ENCODE data around the gene KANSL3. TPM values are rescaled to one million over a fixed set of nuclear protein-coding genes. Genes with fewer than 3 reads are reported as not detected.
A peak's percentile ranks its signal among the peaks of the same experiment; 100 is the strongest.

The KANSL3 gene
- total and polyA plus RNA-seq, 9 donors: 28.0 to 55.7 (median 47.0) TPM

GRCh38 chr2:96665083-96665569 is 27.0 kb upstream of the KANSL3 start:
- WGBS, 3 donors: 49 to 54% (median 49%) methylated on average over 3 of the region's 3 CpGs
- TF ChIP-seq EP300 (IDR thresholded peaks at IDR 0.05): no peak
- TF ChIP-seq, protein P1, sequence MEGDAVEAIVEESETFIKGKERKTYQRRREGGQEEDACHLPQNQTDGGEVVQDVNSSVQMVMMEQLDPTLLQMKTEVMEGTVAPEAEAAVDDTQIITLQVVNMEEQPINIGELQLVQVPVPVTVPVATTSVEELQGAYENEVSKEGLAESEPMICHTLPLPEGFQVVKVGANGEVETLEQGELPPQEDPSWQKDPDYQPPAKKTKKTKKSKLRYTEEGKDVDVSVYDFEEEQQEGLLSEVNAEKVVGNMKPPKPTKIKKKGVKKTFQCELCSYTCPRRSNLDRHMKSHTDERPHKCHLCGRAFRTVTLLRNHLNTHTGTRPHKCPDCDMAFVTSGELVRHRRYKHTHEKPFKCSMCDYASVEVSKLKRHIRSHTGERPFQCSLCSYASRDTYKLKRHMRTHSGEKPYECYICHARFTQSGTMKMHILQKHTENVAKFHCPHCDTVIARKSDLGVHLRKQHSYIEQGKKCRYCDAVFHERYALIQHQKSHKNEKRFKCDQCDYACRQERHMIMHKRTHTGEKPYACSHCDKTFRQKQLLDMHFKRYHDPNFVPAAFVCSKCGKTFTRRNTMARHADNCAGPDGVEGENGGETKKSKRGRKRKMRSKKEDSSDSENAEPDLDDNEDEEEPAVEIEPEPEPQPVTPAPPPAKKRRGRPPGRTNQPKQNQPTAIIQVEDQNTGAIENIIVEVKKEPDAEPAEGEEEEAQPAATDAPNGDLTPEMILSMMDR (IDR thresholded peaks at IDR 0.05): no peak
- TF ChIP-seq POLR2A (IDR thresholded peaks at IDR 0.05): no peak
- Histone ChIP-seq H3K27me3 (no peaks in the 10 kb centered on the region), H3K36me3 (no peaks in the 10 kb centered on the region), H3K4me3 (no peak overlapping the region), H3K9me3 (no peaks in the 10 kb centered on the region), H3K4me1 (ENCODE audit: insufficient read depth) (no peaks in the 10 kb centered on the region), H3K27ac (no peak overlapping the region)
- DNase-seq: peak in 3 of 5 donors; percentile 27 to 42 (median 35)
- intact Hi-C loops (cut with DNase I): no loop called here

DNA sequence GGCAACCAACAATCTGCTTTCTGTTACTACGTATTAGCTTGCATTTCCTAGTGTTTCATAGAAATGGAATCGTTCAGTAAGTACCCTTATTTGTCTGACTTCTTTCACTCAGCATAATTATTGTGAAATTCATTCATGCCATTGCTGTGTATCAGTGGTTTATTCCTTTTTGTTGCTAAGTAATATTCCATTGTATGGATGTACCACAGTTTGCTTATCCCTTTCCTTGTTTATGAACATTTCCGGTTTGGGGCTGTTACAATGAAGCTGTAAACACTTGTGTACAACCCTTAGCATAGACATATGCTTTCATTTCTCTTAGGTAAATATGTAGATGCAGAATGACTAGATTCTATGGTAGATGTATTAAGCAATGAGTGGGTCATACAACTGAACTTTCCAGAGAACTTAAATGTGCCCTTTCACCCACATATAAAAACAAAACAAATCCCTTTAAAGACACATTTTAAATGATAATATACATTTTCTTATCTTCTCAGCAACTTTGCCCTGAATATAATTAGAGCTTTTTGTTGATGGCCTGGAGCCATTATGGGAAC is 26.3 kb upstream of the KANSL3 start:
- H3K27ac ChIP-seq: no peak overlapping the region
- intact Hi-C loops (cut with DNase I): no loop called here
- H3K9me3 ChIP-seq: no peaks in the 10 kb centered on the region
- TF ChIP-seq POLR2A (IDR thresholded peaks at IDR 0.05): no peak
- no peak for TF ChIP-seq EP300 (IDR thresholded peaks at IDR 0.05)
- TF ChIP-seq, protein P1 (IDR thresholded peaks at IDR 0.05): no peak
- no peak overlapping the region for H3K4me3 ChIP-seq
- no peaks in the 10 kb centered on the region for H3K27me3 ChIP-seq
- H3K36me3 ChIP-seq: no peaks in the 10 kb centered on the region
- no peaks in the 10 kb centered on the region for H3K4me1 ChIP-seq (ENCODE audit: insufficient read depth)
- DNase-seq: no peak
- WGBS, 3 donors: 84 to 96% (median 93%) methylated on average over 3 of the region's 3 CpGs

DNA sequence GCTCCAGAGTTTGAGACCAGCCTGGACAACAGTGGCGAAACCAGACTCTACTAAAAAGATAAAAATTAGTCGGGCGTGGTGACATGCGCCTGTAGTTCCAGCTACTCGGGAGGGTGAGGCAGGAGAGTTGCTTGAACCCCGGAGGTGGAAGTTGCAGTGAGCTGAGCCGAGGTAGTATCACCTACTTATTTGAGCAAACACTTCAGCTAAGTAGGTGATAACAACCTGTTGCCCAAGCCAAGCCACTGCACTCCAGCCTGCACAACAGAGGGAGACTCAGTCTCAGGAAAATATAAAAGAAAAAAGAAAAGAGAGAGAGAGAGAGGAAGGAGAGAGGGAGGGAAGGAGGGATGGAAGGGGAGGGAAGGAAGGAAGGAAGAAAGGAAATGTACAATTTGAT is 25.7 kb upstream of the KANSL3 start:
- no peaks in the 10 kb centered on the region for H3K27me3 ChIP-seq
- no peak overlapping the region for H3K27ac ChIP-seq
- 85 to 91% (median 90%) methylated on average over 7 of the region's 7 CpGs for WGBS, 3 donors
- no peaks in the 10 kb centered on the region for H3K4me1 ChIP-seq (ENCODE audit: insufficient read depth)
- peak in 1 of 5 donors; percentile 9 for DNase-seq
- no peak overlapping the region for H3K4me3 ChIP-seq
- no peaks in the 10 kb centered on the region for H3K36me3 ChIP-seq
- no peak for TF ChIP-seq EP300 (IDR thresholded peaks at IDR 0.05)
- TF ChIP-seq, protein P1 (IDR thresholded peaks at IDR 0.05): no peak
- no peak for TF ChIP-seq POLR2A (IDR thresholded peaks at IDR 0.05)
- intact Hi-C loops (cut with DNase I): no loop called here
- H3K9me3 ChIP-seq: no peaks in the 10 kb centered on the region

GRCh38 chr2:96663177-96663576 is 25.1 kb upstream of the KANSL3 start:
- WGBS, 3 donors: 80 to 87% (median 86%) methylated on average over 5 of the region's 5 CpGs
- H3K4me1 ChIP-seq (ENCODE audit: insufficient read depth): no peaks in the 10 kb centered on the region
- intact Hi-C loops (cut with DNase I): no loop called here

More at GRCh38 chr2:96663177-96663576, 25.1 kb upstream of the KANSL3 start:
- Histone ChIP-seq H3K36me3 (no peaks in the 10 kb centered on the region), H3K27me3 (no peaks in the 10 kb centered on the region), H3K4me3 (no peak overlapping the region), H3K27ac (no peak overlapping the region), H3K9me3 (no peaks in the 10 kb centered on the region)
- peak in 1 of 5 donors; percentile 4 for DNase-seq
- TF ChIP-seq, protein P1 (IDR thresholded peaks at IDR 0.05): no peak
- TF ChIP-seq EP300 (IDR thresholded peaks at IDR 0.05): no peak
